Measurements from ENCODE around the gene NXF1. TPM values are rescaled to one million over a fixed set of nuclear protein-coding genes. Genes with fewer than 3 reads are reported as not detected.

NXF1 gene
- total and polyA plus RNA-seq, 2 of the 13 experiments (the other 11 are each of a cell fraction or from before 2014, with no cell fraction given), result 30.4 to 30.9 TPM

- TF ChIP-seq CEBPZ (IDR thresholded peaks at IDR 0.05; ENCODE audit: low read length) (peak; percentile 87), ATF1 (CRISPR knock-in tag; IDR thresholded peaks at IDR 0.05) (peak; percentile 70), RCOR2 (CRISPR knock-in tag; IDR thresholded peaks at IDR 0.05) (0 out of 2 replicates have a peak, but pooled peaks have one; percentile 42), NR2C2 (CRISPR knock-in tag; IDR thresholded peaks at IDR 0.05; ENCODE audit: borderline replicate concordance) (peak; percentile 55), NFYC (CRISPR knock-in tag; IDR thresholded peaks at IDR 0.05) (peak; percentile 98), JARID2 (CRISPR knock-in tag; IDR thresholded peaks at IDR 0.05; ENCODE audit: insufficient replicate concordance) (no peak), SP1 (IDR thresholded peaks at IDR 0.05) (peak; percentile 78), SP1 (CRISPR knock-in tag; IDR thresholded peaks at IDR 0.05) (peak; percentile 90), SPEN (CRISPR knock-in tag; IDR thresholded peaks at IDR 0.05; ENCODE audit: low read depth) (peak; percentile 44; the same call in 1 of the 2 replicates), ZNF337 (CRISPR knock-in tag; IDR thresholded peaks at IDR 0.05; ENCODE audit: borderline replicate concordance, low read depth) (0 out of 2 replicates have a peak, but pooled peaks have one; percentile 30), ZNF10 (CRISPR knock-in tag; IDR thresholded peaks at IDR 0.05; ENCODE audit: borderline replicate concordance, low read depth) (no peak), ARID4A (CRISPR knock-in tag; IDR thresholded peaks at IDR 0.05; ENCODE audit: borderline replicate concordance) (peak; percentile 89), ZNF687 (CRISPR knock-in tag; IDR thresholded peaks at IDR 0.05) (peak; percentile 87), SIN3A (IDR thresholded peaks at IDR 0.05; ENCODE audit: borderline replicate concordance, low read depth, low read length) (peak; percentile 45; the same call in 1 of the 2 replicates)
- TF ChIP-seq, protein P1, sequence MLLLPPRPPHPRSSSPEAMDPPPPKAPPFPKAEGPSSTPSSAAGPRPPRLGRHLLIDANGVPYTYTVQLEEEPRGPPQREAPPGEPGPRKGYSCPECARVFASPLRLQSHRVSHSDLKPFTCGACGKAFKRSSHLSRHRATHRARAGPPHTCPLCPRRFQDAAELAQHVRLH (CRISPR knock-in tag; IDR thresholded peaks at IDR 0.05; ENCODE audit: borderline replicate concordance, low read depth), result peak; percentile 50; the same call in 1 of the 2 replicates
Observed at GRCh38 chr11:62753736-62754603, 51.3 kb downstream of the NXF1 start, which contains the start of gene ZBTB3 (continued).
